HG03521 (cell line): Measurements from ENCODE around the gene TIAM2.
"Not testable (repeated sequence)": the region's sequence is repeated elsewhere in the genome, so short reads cannot be mapped to it uniquely, and the experiment has no call there.

Source experiments
- ATAC-seq: cut with Tn5 transposase; IDR thresholded peaks from one replicate; pipeline ENCODE4 v1.9.1; 2021; ENCODE audit warnings: mild to moderate bottlenecking, moderate library complexity; ENCODE audit not compliant: unreplicated experiment

The TIAM2 gene

GRCh38 chr6:155090166-155090565, 95.1 kb downstream of the TIAM2 start:
- no peak for ATAC-seq

GRCh38 chr6:155091756-155092155, 96.6 kb downstream of the TIAM2 start:
- ATAC-seq, result no peak

- ATAC-seq, result no peak
Measured at GRCh38 chr6:155093430-155093829, 98.3 kb downstream of the TIAM2 start.

- ATAC-seq, result no peak
Measured at GRCh38 chr6:155100087-155100486, 105.0 kb downstream of the TIAM2 start.

GRCh38 chr6:155100591-155100990, 105.5 kb downstream of the TIAM2 start:
- ATAC-seq, result no peak

GRCh38 chr6:155103083-155103645, 108.0 kb downstream of the TIAM2 start:
- not testable (repeated sequence) for ATAC-seq

GRCh38 chr6:155103816-155104366, 108.8 kb downstream of the TIAM2 start:
- no peak for ATAC-seq

- no peak for ATAC-seq
Measured at GRCh38 chr6:155106456-155107115, 111.5 kb downstream of the TIAM2 start.

GRCh38 chr6:155107432-155108069, 112.4 kb downstream of the TIAM2 start:
- ATAC-seq, result no peak

- ATAC-seq, result no peak
Measured at GRCh38 chr6:155108070-155108820, 113.1 kb downstream of the TIAM2 start.

GRCh38 chr6:155110721-155111120, 115.6 kb downstream of the TIAM2 start:
- no peak for ATAC-seq

GRCh38 chr6:155112757-155113156, 117.6 kb downstream of the TIAM2 start:
- no peak for ATAC-seq

GRCh38 chr6:155115893-155116570, 120.9 kb downstream of the TIAM2 start:
- ATAC-seq, result no peak

- no peak for ATAC-seq
Measured at GRCh38 chr6:155116571-155116910, 121.4 kb downstream of the TIAM2 start.

GRCh38 chr6:155117256-155117655, 122.1 kb downstream of the TIAM2 start:
- ATAC-seq, result no peak

- ATAC-seq, result no peak
Measured at GRCh38 chr6:155117785-155118184, 122.7 kb downstream of the TIAM2 start.

- ATAC-seq, result not testable (repeated sequence)
Measured at GRCh38 chr6:155119201-155119600, 124.1 kb downstream of the TIAM2 start.

- ATAC-seq, result no peak
Measured at GRCh38 chr6:155120034-155120433, 124.9 kb downstream of the TIAM2 start.

GRCh38 chr6:155121294-155121693, 126.2 kb downstream of the TIAM2 start:
- no peak for ATAC-seq

- no peak for ATAC-seq
Measured at GRCh38 chr6:155121699-155122098, 126.6 kb downstream of the TIAM2 start.
